Chondrocyte (in vitro differentiated cells): ENCODE measurements around the gene S100A16. TPM values are rescaled to one million over a fixed set of nuclear protein-coding genes. Genes with fewer than 3 reads are reported as not detected.

Source experiments
- DNase-seq: peaks from one replicate; pipeline ENCODE4 v3.0.0; 2021; ENCODE audit warnings: mixed read lengths, low spot score
- H3K27ac Mint-ChIP-seq: one replicate; pipeline ENCODE4 v1.8.0; 2021; ENCODE audit warnings: mild to moderate bottlenecking, moderate library complexity, mixed read lengths; ENCODE audit not compliant: unreplicated experiment
- H3K27me3 Mint-ChIP-seq: 2 replicates; pipeline ENCODE4 v1.8.0; 2021; ENCODE audit warnings: low read depth, mixed read lengths
- H3K36me3 Mint-ChIP-seq: 2 replicates; pipeline ENCODE4 v1.8.0; 2021; ENCODE audit warnings: low read depth, mixed read lengths
- H3K4me1 Mint-ChIP-seq: 2 replicates; pipeline ENCODE4 v1.8.0; 2021; ENCODE audit warnings: low read depth, mild to moderate bottlenecking, mixed read lengths
- H3K4me3 Mint-ChIP-seq: one replicate; pipeline ENCODE4 v1.8.0; 2021; ENCODE audit warnings: mild to moderate bottlenecking, moderate library complexity, mixed read lengths; ENCODE audit not compliant: unreplicated experiment
- H3K9me3 Mint-ChIP-seq: 2 replicates; pipeline ENCODE4 v1.8.0; 2021; ENCODE audit warnings: low read depth, mixed read lengths
- CTCF ChIP-seq: fragments of 200-600 bp; sonication (generic); IDR thresholded peaks from 2 replicates; pipeline ENCODE4 v1.5.0; 2021; ENCODE audit warnings: antibody characterized with exemption, mild to moderate bottlenecking, moderate library complexity
- total RNA-seq: library from RNA; stranded (reverse); gene quantifications from 3 replicates; pipeline ENCODE4 v1.2.1, GENCODE V29; 2021

S100A16 gene
- total RNA-seq, 1 donor from 2014 or later: 111 TPM

GRCh38 chr1:153572569-153573015, 40.3 kb downstream of the S100A16 start:
- Mint-ChIP-seq H3K4me1 (peaks cover 35% of the 10 kb centered on the region), H3K9me3 (no peaks in the 10 kb centered on the region), H3K27ac (peak overlapping the region; percentile 72), H3K36me3 (no peaks in the 10 kb centered on the region), H3K27me3 (no peaks in the 10 kb centered on the region), H3K4me3 (no peak overlapping the region)
- no peak for DNase-seq
- TF ChIP-seq CTCF: peak; percentile 97

- Mint-ChIP-seq H3K4me3 (no peak overlapping the region), H3K36me3 (no peaks in the 10 kb centered on the region), H3K4me1 (peaks cover 41% of the 10 kb centered on the region), H3K27ac (peak overlapping the region; percentile 72), H3K27me3 (no peaks in the 10 kb centered on the region), H3K9me3 (no peaks in the 10 kb centered on the region)
- TF ChIP-seq CTCF: no peak
- no peak for DNase-seq
Observed at GRCh38 chr1:153571706-153572105, 41.2 kb downstream of the S100A16 start.

- H3K36me3 Mint-ChIP-seq: no peaks in the 10 kb centered on the region
- no peak for TF ChIP-seq CTCF
- H3K4me3 Mint-ChIP-seq: no peak overlapping the region
- DNase-seq: no peak
- no peaks in the 10 kb centered on the region for H3K9me3 Mint-ChIP-seq
- peak overlapping the region; percentile 13 for H3K27ac Mint-ChIP-seq
- peaks cover 49% of the 10 kb centered on the region for H3K4me1 Mint-ChIP-seq
- H3K27me3 Mint-ChIP-seq: no peaks in the 10 kb centered on the region
Observed at GRCh38 chr1:153570874-153571273, 42.1 kb downstream of the S100A16 start.

- no peak overlapping the region for H3K4me3 Mint-ChIP-seq
- no peaks in the 10 kb centered on the region for H3K27me3 Mint-ChIP-seq
- DNase-seq: no peak
Observed at GRCh38 chr1:153569465-153569864, 43.5 kb downstream of the S100A16 start.

GRCh38 chr1:153568367-153569099, 44.4 kb downstream of the S100A16 start:
- no peaks in the 10 kb centered on the region for H3K36me3 Mint-ChIP-seq
- no peaks in the 10 kb centered on the region for H3K9me3 Mint-ChIP-seq
- peak overlapping the region; percentile 49 for H3K4me3 Mint-ChIP-seq
- peak overlapping the region; percentile 99 for H3K27ac Mint-ChIP-seq
- H3K4me1 Mint-ChIP-seq: peaks cover 65% of the 10 kb centered on the region
- no peaks in the 10 kb centered on the region for H3K27me3 Mint-ChIP-seq
- peak; percentile 99 for TF ChIP-seq CTCF
- no peak for DNase-seq

More at GRCh38 chr1:153569465-153569864, 43.5 kb downstream of the S100A16 start:
- Mint-ChIP-seq H3K36me3 (no peaks in the 10 kb centered on the region), H3K4me1 (peaks cover 60% of the 10 kb centered on the region), H3K9me3 (no peaks in the 10 kb centered on the region), H3K27ac (peak overlapping the region; percentile 19)
- no peak for TF ChIP-seq CTCF
